H1 (cell line): ENCODE data around the gene MEIS3. TPM values are rescaled to one million over a fixed set of nuclear protein-coding genes. Genes with fewer than 3 reads are reported as not detected.

Experiments used
- CTCF ChIA-PET: fragments of 300-600 bp; sonication (Branson Sonifier 250); formaldehyde crosslinking; loops from one replicate; lab custom pipeline; 2021; ENCODE audit not compliant: partially characterized antibody; lab: Charles Lee
- POLR2A ChIA-PET: fragments of 300-600 bp; sonication (Branson Sonifier 250); formaldehyde crosslinking; loops from one replicate; lab custom pipeline; 2021; ENCODE audit warnings: inconsistent platforms; ENCODE audit not compliant: partially characterized antibody; lab: Charles Lee
- DNase-seq, 2 experiments: peaks; one replicate each; pipeline versions ENCODE4 v3.0.0 to v3.0.0-alpha.2; 2010 to 2022; ENCODE audit warnings: low spot score in 2 of 2, low read depth in 1 of 2, mixed read lengths in 1 of 2
- FAIRE-seq: peaks from 2 replicates; lab custom pipeline; 2011; peaks lifted over from hg19 to GRCh38; lab: Jason Lieb, UNC
- H2AFZ ChIP-seq: 2 replicates; pipeline ENCODE4 v1.8.1; 2012; ENCODE audit warnings: low read length, inconsistent platforms
- H2AK5ac ChIP-seq: 2 replicates; pipeline ENCODE4 v1.6.1; 2013; ENCODE audit warnings: low read depth, low read length
- H2BK120ac ChIP-seq: replicated peaks from 2 replicates; pipeline ENCODE3; 2013; ENCODE audit warnings: low read depth, low read length, inconsistent platforms
- H2BK12ac ChIP-seq: 2 replicates; pipeline ENCODE4 v1.6.1; 2013; ENCODE audit warnings: low read depth, low read length
- H2BK15ac ChIP-seq: 2 replicates; pipeline ENCODE4 v1.6.1; 2013; ENCODE audit warnings: low read length
- H2BK20ac ChIP-seq: 2 replicates; pipeline ENCODE4 v1.6.1; 2013; ENCODE audit warnings: low read length
- H2BK5ac ChIP-seq: 2 replicates; pipeline ENCODE4 v1.6.1; 2013; ENCODE audit warnings: low read depth, low read length
- H3K14ac ChIP-seq: 2 replicates; pipeline ENCODE4 v1.6.1; 2013; ENCODE audit warnings: inconsistent platforms; ENCODE audit not compliant: insufficient read length
- H3K18ac ChIP-seq: 2 replicates; pipeline ENCODE4 v1.6.1; 2013; ENCODE audit warnings: low read length; ENCODE audit errors: extremely low read depth
- H3K23ac ChIP-seq: 2 replicates; pipeline ENCODE4 v1.6.1; 2013; ENCODE audit warnings: inconsistent platforms; ENCODE audit not compliant: insufficient read length
- H3K23me2 ChIP-seq: 2 replicates; pipeline ENCODE4 v1.6.1; 2013; ENCODE audit warnings: low read depth, low read length
- H3K27ac ChIP-seq: 2 replicates; pipeline ENCODE4 v1.6.1; 2011; ENCODE audit warnings: low read depth, low read length, inconsistent platforms
- H3K27me3 ChIP-seq, 4 experiments: replicated peaks in 1 of 4; 1 replicate in 1 of 4; 2 replicates in 3 of 4; pipeline versions ENCODE4 v1.6.1 to v1.8.1; 2011 to 2013; ENCODE audit warnings: low read length in 3 of 4, mild to moderate bottlenecking in 3 of 4, inconsistent platforms in 2 of 4, mixed read lengths in 2 of 4, moderate library complexity in 1 of 4; ENCODE audit not compliant: control insufficient read depth in 3 of 4, insufficient read depth in 3 of 4; ENCODE audit errors: extremely low read depth in 1 of 4
- H3K36me3 ChIP-seq, 4 experiments: 2 replicates each; pipeline versions ENCODE4 v1.6.1 to v1.8.1; 2011 to 2013; ENCODE audit warnings: mild to moderate bottlenecking in 4 of 4, low read length in 3 of 4, moderate library complexity in 2 of 4, control low read depth in 1 of 4, inconsistent platforms in 1 of 4; ENCODE audit not compliant: insufficient read depth in 4 of 4, control insufficient read depth in 2 of 4
- H3K4ac ChIP-seq: replicated peaks from 2 replicates; pipeline ENCODE3; 2013; ENCODE audit warnings: low read length, low read depth, mixed read lengths, inconsistent platforms; ENCODE audit not compliant: insufficient read length
- H3K4me1 ChIP-seq, 4 experiments: replicated peaks in 1 of 4; 1 replicate in 1 of 4; 2 replicates in 3 of 4; pipeline versions ENCODE4 v1.6.1 to v1.8.1; 2011 to 2013; ENCODE audit warnings: low read length in 3 of 4, inconsistent platforms in 2 of 4, mixed read lengths in 1 of 4; ENCODE audit not compliant: insufficient read depth in 4 of 4, control insufficient read depth in 3 of 4
- H3K4me2 ChIP-seq, 2 experiments: 2 replicates each; pipeline versions ENCODE4 v1.6.1 to v1.8.1; 2011 to 2013; ENCODE audit warnings: low read depth in 2 of 2, low read length in 2 of 2, control low read depth in 1 of 2, inconsistent platforms in 1 of 2, mild to moderate bottlenecking in 1 of 2; ENCODE audit not compliant: insufficient read depth in 1 of 2
- H3K4me3 ChIP-seq, 4 experiments: fragments of 200-600, 300-600 bp in 1 of 4; sonication (generic), shearing (Covaris generic), sonication (Bioruptor Twin) in 1 of 4; 2 replicates each; pipeline versions ENCODE4 v1.5.1 to v1.8.1; 2011 to 2016; ENCODE audit warnings: low read length in 4 of 4, low read depth in 3 of 4, control low read depth in 2 of 4, inconsistent platforms in 2 of 4, mild to moderate bottlenecking in 2 of 4, mixed read lengths in 1 of 4, moderate library complexity in 1 of 4; ENCODE audit not compliant: insufficient read depth in 2 of 4; ENCODE audit errors: extremely low read depth in 1 of 4
- H3K56ac ChIP-seq: replicated peaks from 2 replicates; pipeline ENCODE3; 2013; ENCODE audit warnings: low read depth, mild to moderate bottlenecking, mixed read lengths, low read length, inconsistent platforms; ENCODE audit not compliant: insufficient read length
- H3K79me1 ChIP-seq: 2 replicates; pipeline ENCODE4 v1.6.1; 2013; ENCODE audit warnings: low read depth, low read length, control low read depth
- H3K79me2 ChIP-seq, 2 experiments: 2 replicates each; pipeline versions ENCODE4 v1.6.1 to v1.8.1; 2012 to 2013; ENCODE audit warnings: low read length in 2 of 2, mild to moderate bottlenecking in 2 of 2, inconsistent platforms in 1 of 2; ENCODE audit not compliant: insufficient read depth in 2 of 2, control insufficient read depth in 1 of 2
- H3K9ac ChIP-seq, 4 experiments: replicated peaks in 1 of 4; 1 replicate in 1 of 4; 2 replicates in 3 of 4; pipeline versions ENCODE4 v1.6.1 to v1.8.1; 2011 to 2013; ENCODE audit warnings: low read depth in 3 of 4, low read length in 3 of 4, control low read depth in 2 of 4, mild to moderate bottlenecking in 2 of 4, moderate library complexity in 2 of 4, inconsistent platforms in 1 of 4; ENCODE audit errors: extremely low read depth in 1 of 4
- H3K9me3 ChIP-seq, 2 experiments: 2 replicates each; pipeline versions ENCODE4 v1.6.1 to v1.8.1; 2012 to 2013; ENCODE audit warnings: mild to moderate bottlenecking in 2 of 2, moderate library complexity in 2 of 2, control low read depth in 1 of 2, inconsistent platforms in 1 of 2, low read depth in 1 of 2, low read length in 1 of 2, mixed read lengths in 1 of 2; ENCODE audit not compliant: insufficient read depth in 2 of 2
- H4K20me1 ChIP-seq, 2 experiments: replicated peaks in 1 of 2; 2 replicates each; pipeline versions ENCODE3 to v1.8.1; 2011 to 2013; ENCODE audit warnings: inconsistent platforms in 2 of 2, low read length in 2 of 2, mild to moderate bottlenecking in 1 of 2; ENCODE audit not compliant: insufficient read depth in 2 of 2, control insufficient read depth in 1 of 2
- H4K5ac ChIP-seq: 2 replicates; pipeline ENCODE4 v1.6.1; 2013; ENCODE audit warnings: low read length, low read depth, mixed read lengths, inconsistent platforms; ENCODE audit not compliant: insufficient read length
- H4K8ac ChIP-seq: 2 replicates; pipeline ENCODE4 v1.8.0; 2013; ENCODE audit warnings: mild to moderate bottlenecking, moderate library complexity, low read length, inconsistent platforms; ENCODE audit not compliant: insufficient read depth; ENCODE audit errors: extremely low read depth
- H4K91ac ChIP-seq: replicated peaks from 2 replicates; pipeline ENCODE3; 2013; ENCODE audit warnings: low read length, mixed read lengths, inconsistent platforms; ENCODE audit not compliant: insufficient read length
- BACH1 ChIP-seq: IDR thresholded peaks from 2 replicates; pipeline ENCODE4 v1.6.1; 2012; ENCODE audit warnings: low read length, improper control_type of control experiment
- GABPA ChIP-seq: IDR thresholded peaks from 2 replicates; pipeline ENCODE4 v1.6.1; 2011; ENCODE audit warnings: mild to moderate bottlenecking, low read length, moderate library complexity, borderline replicate concordance; ENCODE audit not compliant: insufficient read depth
- KDM1A ChIP-seq: fragments of 200-600, 300-600 bp; sonication (generic); IDR thresholded peaks from 2 replicates; pipeline ENCODE4 v1.7.1; 2016; ENCODE audit warnings: mild to moderate bottlenecking, low read length, borderline replicate concordance
- NANOG ChIP-seq: IDR thresholded peaks from 2 replicates; pipeline ENCODE4 v1.6.1; 2011; ENCODE audit warnings: low read length, low read depth, mild to moderate bottlenecking, inconsistent platforms; ENCODE audit not compliant: insufficient read depth, poor library complexity, severe bottlenecking
- RAD21 ChIP-seq, 2 experiments: IDR thresholded peaks in 1 of 2; conservative IDR thresholded peaks in 1 of 2; 2 replicates each; pipeline ENCODE4 v1.6.1; 2011; ENCODE audit warnings: low read depth in 2 of 2, low read length in 2 of 2, improper control_type of control experiment in 1 of 2, inconsistent platforms in 1 of 2, mild to moderate bottlenecking in 1 of 2, moderate library complexity in 1 of 2
- RFX5 ChIP-seq: IDR thresholded peaks from 2 replicates; pipeline ENCODE4 v1.6.1; 2011; ENCODE audit warnings: low read depth, low read length, improper control_type of control experiment, borderline replicate concordance
- RNF2 ChIP-seq: fragments of 200-900, 300-1000 bp; sonication (generic); IDR thresholded peaks from 2 replicates; pipeline ENCODE4 v1.7.1; 2016; ENCODE audit warnings: borderline replicate concordance, low read depth, mild to moderate bottlenecking, antibody characterized with exemption, low read length; ENCODE audit not compliant: poor library complexity, severe bottlenecking; ENCODE audit errors: missing control alignments
- SP4 ChIP-seq: IDR thresholded peaks from 2 replicates; pipeline ENCODE4 v1.6.1; 2012; ENCODE audit warnings: low read length, inconsistent platforms
- TBP ChIP-seq: IDR thresholded peaks from 2 replicates; pipeline ENCODE4 v1.6.1; 2011; ENCODE audit warnings: low read depth, low read length, improper control_type of control experiment
- TEAD4 ChIP-seq: IDR thresholded peaks from 2 replicates; pipeline ENCODE4 v1.6.1; 2012; ENCODE audit warnings: low read depth, low read length, inconsistent platforms, mixed read lengths
- WGBS, 2 experiments: shearing (Covaris generic) in 1 of 2; methylation state at CpG; one replicate each; pipeline versions ENCODE4 v1.1.6 to v1.1.7; 2013 to 2015; ENCODE audit warnings: low lambda C conversion rate in 2 of 2, mixed read lengths in 2 of 2, inconsistent platforms in 1 of 2, low coverage in 1 of 2, missing lambda C conversion rate in 1 of 2; ENCODE audit not compliant: insufficient replicate concordance in 2 of 2, insufficient coverage in 1 of 2, insufficient read length in 1 of 2; ENCODE audit errors: extremely low coverage in 1 of 2, missing lambda C conversion rate in 1 of 2; 5-methylcytosine and 5-hydroxymethylcytosine counted together
- polyA plus RNA-seq, 7 experiments: library from polyadenylated mRNA; depleted of rRNA in 3 of 7; stranded (reverse) in 5 of 7; unstranded in 2 of 7; fragments of >200 nt in 5 of 7; fragments of 200-250 nt in 2 of 7; gene quantifications; 1 replicate in 5 of 7; 2 replicates in 1 of 7; 4 replicates in 1 of 7; pipeline versions ENCODE4 v1.2.1 to v1.2.3, GENCODE V29; 2011 to 2013; ENCODE audit warnings: missing spikeins in 2 of 7, mixed read lengths in 2 of 7
- total RNA-seq: library from RNA; stranded (reverse); fragmentation: NEBNext Ultra II Directional; extraction: Animal tissue kit (Norgen Biotek cat#: 25700); gene quantifications from 2 replicates; pipeline ENCODE4 v1.2.1, GENCODE V29; 2021
- TF ChIP-seq, protein P1 (sequence below): IDR thresholded peaks from 2 replicates; pipeline ENCODE4 v1.6.1; 2012; ENCODE audit warnings: low read length, inconsistent platforms

MEIS3 gene
- total and polyA plus RNA-seq, 2 of the 8 experiments (the other 6 are each of a cell fraction or from before 2014, with no cell fraction given): 24.5 to 28.2 TPM

DNA sequence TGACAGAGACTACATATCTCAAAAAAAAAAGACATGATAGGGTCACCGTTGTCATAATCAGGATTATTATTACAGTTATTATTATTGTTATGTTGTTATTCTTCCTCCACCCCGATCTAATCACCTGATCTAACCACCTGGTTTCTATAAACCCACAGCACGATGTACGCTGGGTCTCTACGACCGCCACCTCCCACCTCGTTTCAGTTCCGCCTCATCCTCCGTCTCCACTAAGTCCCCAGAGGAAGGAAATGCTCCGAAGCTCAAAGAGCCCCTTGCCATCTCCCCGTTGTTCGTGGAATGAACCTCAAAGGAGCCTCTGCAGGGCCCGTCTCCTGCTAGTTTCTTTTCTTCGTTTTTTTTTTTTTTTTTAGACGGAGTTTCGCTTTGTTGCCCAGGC lies 15.9 kb upstream of the MEIS3 start:
- DNase-seq (no peak), FAIRE-seq (no peak)
- WGBS, 2 experiments: 84% methylated on average over 13 of the region's 16 CpGs; no CpG with 5 or more reads in 1 of the 2 experiments
- H3K56ac ChIP-seq: no peak overlapping the region
- H2BK12ac ChIP-seq: no peak overlapping the region
- no peak overlapping the region for H3K9ac ChIP-seq
- H3K18ac ChIP-seq: no peak overlapping the region
- no peak overlapping the region for H2BK15ac ChIP-seq
- H2AFZ ChIP-seq: no peak overlapping the region
- no peak overlapping the region for H2AK5ac ChIP-seq
- H3K4ac ChIP-seq: no peak overlapping the region
- no peak overlapping the region for H2BK5ac ChIP-seq
- no peak overlapping the region for H3K4me2 ChIP-seq
- H3K23ac ChIP-seq: no peak overlapping the region
- H2BK120ac ChIP-seq: no peak overlapping the region
- no peak overlapping the region for H4K5ac ChIP-seq
- POLR2A ChIA-PET: interaction anchor here (0.6 to 1.0 kb wide), 3 partner anchors 36 to 263 kb away, joined by 3 read pairs; no protein-coding TSS in a partner anchor
- no peak overlapping the region for H3K4me3 ChIP-seq
- no peaks in the 10 kb centered on the region for H3K36me3 ChIP-seq
- H3K79me2 ChIP-seq: no peaks in the 10 kb centered on the region
- H4K8ac ChIP-seq: no peak overlapping the region
- H2BK20ac ChIP-seq: no peak overlapping the region
- H3K27me3 ChIP-seq: peaks cover 0 to 12% (median 8%) of the 10 kb centered on the region in 4 experiments; a peak in 6 of 7 replicates
- no peaks in the 10 kb centered on the region for H3K79me1 ChIP-seq
- H4K20me1 ChIP-seq: peaks cover 0 to 6% of the 10 kb centered on the region in 2 experiments
- H3K9me3 ChIP-seq: no peaks in the 10 kb centered on the region
- no peak overlapping the region for H3K27ac ChIP-seq
- peaks cover 6% of the 10 kb centered on the region; the same call in 1 of the 2 replicates for H3K23me2 ChIP-seq
- peaks cover 0 to 5% (median 4%) of the 10 kb centered on the region in 4 experiments; a peak in 4 of 7 replicates for H3K4me1 ChIP-seq
- H3K14ac ChIP-seq: no peak overlapping the region
- CTCF ChIA-PET: interaction anchor here (0.6 to 24.5 kb wide), 11 partner anchors 7 to 426 kb away, joined by 4 to 436 read pairs (median 10); partner anchors contain the start of genes DHX34, EHD2, KPTN and NAPA
- no peak overlapping the region for H4K91ac ChIP-seq
- TF ChIP-seq GABPA (no peak), SP4 (no peak), RAD21 (IDR thresholded peaks at IDR 0.05 in 1 of 2, conservative IDR thresholded peaks at IDR 0.05 in 1 of 2; ENCODE audit: low read depth in 2 of 2, low read length in 2 of 2) (no peak), TBP (no peak), TEAD4 (no peak), NANOG (no peak), BACH1 (no peak), KDM1A (no peak), RFX5 (no peak), RNF2 (no peak)
- TF ChIP-seq, protein P1, sequence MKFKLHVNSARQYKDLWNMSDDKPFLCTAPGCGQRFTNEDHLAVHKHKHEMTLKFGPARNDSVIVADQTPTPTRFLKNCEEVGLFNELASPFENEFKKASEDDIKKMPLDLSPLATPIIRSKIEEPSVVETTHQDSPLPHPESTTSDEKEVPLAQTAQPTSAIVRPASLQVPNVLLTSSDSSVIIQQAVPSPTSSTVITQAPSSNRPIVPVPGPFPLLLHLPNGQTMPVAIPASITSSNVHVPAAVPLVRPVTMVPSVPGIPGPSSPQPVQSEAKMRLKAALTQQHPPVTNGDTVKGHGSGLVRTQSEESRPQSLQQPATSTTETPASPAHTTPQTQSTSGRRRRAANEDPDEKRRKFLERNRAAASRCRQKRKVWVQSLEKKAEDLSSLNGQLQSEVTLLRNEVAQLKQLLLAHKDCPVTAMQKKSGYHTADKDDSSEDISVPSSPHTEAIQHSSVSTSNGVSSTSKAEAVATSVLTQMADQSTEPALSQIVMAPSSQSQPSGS: no peak
